ENCODE measurements around the gene UNC13B.
"Not testable (repeated sequence)": the region's sequence is repeated elsewhere in the genome, so short reads cannot be mapped to it uniquely, and the experiment has no call there.

Gene UNC13B

DNA sequence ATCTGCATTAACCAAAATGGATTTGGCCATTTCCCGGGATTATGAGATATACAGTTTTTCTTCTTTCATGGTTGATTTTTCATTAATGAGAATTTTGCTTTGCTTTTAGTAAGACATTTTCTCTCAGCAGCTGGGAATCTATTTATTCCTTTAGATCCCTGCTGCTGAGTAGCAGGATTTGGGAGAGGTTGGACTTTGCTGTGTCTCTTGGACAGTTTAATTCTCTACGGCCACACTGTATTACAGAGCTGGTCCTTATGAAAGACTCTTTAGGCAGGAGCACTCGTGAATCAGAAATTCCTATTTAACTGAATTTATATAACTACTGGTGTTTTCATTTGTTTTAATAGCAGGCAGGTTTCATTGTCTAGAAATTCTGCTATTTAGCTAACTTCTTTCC, 1.6 kb downstream of the UNC13B start:
- DNase-seq (ENCODE audit: low read depth in 2 of 2) = no peak

DNA sequence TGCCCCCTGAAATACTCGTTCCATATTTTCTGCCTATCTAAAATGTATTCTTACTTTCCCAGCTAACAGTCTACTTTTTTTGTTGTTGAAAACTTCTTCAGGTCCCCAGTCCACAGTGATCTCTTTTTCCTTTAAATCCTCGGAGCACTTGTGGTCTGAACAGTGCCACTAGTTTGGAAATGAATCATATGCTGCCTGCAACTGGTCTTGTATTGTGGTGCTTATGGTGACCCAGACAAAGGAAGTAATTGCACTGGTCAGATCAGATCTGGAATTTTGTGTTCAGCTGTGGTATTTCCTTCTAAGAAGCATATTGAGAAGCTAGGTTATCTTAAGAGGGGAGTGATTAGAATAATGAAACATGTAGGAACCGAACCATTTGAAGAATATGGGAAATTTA, 2.9 kb downstream of the UNC13B start:
- DNase-seq (ENCODE audit: low read depth in 2 of 2) = no peak

DNA sequence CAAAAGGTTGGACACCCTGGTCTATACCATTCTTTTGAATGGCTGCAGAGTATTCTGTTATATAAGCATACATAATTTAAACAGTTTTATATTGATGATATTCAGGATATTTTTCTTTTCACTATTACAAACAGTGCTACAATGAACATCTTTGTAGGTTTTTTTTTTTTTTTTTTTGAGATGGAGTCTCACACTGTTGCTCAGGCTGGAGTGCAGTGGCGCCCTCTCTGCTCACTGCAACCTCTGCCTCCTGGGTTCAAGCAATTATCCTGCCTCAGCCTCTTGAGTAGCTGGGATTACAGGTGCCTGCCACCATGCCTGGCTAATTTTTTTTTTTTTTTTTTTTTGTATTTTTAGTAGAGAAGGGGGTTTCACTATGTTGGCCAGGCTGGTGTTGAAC, 5.6 kb downstream of the UNC13B start:
- DNase-seq (ENCODE audit: low read depth in 2 of 2) = not testable (repeated sequence)

DNA sequence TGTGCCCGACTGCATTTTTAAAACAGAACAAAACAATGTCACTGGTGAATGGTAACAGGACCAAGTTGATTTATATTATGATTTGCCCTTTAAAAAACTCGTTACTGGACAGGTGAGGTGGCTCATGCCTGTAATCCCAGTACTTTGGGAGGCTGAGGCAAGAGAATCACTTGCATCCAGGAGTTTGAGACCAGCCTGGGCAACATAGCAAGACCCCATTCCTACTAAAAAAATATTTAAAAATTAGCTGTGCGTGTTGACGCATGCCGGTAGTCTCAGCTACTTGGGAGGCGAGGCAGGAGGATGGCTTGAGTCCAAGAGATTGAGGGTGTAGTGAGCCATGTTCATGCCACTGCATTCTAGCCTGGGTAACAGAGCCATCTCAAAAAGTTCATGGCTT, 7.2 kb downstream of the UNC13B start:
- DNase-seq (ENCODE audit: low read depth in 2 of 2) = no peak

DNA sequence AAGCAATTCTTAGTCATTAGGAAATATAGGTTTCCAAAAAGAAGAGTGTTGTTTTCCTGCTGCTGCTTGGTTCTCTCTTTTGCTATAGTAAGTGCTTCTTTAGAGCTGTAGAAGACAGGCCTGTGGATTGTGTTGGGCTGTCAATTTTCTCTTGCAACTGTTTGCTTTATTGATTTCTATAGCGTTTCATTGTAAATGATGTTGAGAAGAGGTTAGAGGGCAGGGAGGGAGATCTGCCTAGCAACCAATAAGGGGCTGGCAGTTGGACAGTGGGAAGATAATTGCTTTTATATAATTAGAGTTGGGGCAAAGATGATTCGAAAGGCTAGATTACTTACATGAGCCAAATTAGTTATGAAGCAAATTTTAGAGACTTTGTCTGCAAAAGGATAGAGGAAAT, 11.1 kb downstream of the UNC13B start:
- no peak for DNase-seq (ENCODE audit: low read depth in 2 of 2)

DNA sequence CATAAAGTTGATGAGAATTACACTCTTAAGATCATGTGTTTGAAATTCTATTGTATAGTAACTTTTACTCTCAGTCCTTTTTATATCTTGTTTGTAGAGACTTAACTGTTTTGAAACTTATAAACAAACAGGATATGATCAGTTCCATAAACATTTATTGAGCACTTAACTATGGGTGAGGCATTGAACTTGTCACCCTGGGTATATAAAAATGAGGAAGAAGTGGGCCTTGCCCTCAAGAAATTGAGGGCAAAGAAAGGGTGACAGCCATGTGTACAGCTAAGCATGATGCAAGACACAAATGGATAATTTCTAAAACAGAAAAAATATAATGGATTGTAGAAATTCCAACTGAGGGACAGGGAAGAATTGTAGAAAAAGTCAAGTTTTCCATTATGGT, 15.7 kb downstream of the UNC13B start:
- no peak for DNase-seq (ENCODE audit: low read depth in 2 of 2)

DNA sequence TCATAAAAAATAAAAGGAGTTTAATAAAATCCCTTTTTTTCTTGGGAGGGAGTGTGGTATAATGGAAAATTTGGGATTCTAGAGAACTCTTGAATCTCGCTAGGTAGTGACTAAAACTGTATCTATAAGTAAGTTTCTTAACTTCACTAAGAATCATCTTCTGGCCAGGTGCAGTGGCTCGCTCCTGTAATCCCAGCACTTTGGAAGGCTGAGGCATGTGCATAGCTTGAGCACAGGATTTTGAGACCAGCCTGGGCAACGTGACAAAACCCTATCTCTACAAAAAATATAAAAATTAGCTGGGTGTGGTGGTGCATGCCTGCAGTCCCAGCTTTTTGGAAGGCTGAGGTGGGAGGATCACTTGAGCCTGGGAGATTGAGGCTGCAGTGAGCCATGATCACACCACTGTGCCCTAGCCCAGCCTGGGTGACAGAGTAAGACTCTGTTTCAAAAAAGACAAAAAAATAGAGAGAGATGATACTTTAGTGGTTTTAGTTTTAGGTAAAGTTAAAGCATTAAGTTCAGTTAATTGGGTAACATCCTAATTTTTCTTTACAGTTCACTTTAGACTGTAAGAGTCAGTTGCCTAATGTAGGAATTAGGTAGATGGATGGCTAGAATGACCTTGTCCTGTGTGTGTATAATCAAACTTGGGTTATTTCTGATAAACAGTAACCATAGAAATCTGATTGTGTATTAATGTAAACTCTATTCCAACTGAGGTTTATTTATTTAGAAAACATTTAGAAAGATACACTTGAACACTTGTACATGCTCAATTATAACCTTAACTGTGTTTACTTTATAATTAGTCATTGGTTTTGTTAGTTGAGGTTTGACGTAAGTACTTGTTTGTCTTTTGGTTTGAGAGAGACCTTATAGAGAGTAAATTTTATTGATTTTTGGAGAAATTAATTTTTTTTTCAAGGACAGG, 17.8 kb downstream of the UNC13B start:
- no peak for DNase-seq (ENCODE audit: low read depth in 2 of 2)

DNA sequence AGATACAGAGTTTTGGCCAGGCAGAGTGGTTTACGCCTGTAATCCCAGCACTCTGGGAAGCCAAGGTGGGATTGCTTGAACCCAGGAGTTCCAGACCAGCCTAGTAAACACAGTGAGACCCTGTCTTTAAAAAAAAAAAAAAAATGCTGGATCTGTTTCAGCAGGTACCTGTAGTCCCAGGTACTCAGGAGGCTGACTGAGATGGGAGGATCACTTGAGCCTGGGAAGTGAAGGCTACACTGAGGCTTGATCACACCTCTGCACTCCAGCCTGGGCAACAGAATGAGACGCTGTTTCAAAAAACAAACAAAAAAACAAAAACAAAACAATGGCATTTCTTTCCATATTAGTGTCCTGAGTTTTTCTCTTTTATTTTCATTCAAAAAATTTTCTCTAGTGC, 19.0 kb downstream of the UNC13B start:
- DNase-seq (ENCODE audit: low read depth in 2 of 2) = no peak

DNA sequence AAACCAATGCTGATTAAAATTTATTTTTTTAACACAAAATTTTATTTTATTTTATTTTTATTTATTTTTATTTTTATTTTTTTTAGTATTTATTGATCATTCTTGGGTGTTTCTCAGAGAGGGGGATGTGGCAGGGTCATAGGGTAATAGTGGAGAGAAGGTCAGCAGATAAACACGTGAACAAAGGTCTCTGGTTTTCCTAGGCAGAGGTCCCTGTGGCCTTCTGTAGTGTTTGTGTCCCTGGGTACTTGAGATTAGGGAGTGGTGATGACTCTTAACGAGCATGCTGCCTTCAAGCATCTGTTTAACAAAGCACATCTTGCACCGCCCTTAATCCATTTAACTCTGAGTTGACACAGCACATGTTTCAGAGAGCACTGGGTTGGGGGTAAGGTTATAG, 20.6 kb downstream of the UNC13B start:
- DNase-seq (ENCODE audit: low read depth in 2 of 2) = not testable (repeated sequence)

DNA sequence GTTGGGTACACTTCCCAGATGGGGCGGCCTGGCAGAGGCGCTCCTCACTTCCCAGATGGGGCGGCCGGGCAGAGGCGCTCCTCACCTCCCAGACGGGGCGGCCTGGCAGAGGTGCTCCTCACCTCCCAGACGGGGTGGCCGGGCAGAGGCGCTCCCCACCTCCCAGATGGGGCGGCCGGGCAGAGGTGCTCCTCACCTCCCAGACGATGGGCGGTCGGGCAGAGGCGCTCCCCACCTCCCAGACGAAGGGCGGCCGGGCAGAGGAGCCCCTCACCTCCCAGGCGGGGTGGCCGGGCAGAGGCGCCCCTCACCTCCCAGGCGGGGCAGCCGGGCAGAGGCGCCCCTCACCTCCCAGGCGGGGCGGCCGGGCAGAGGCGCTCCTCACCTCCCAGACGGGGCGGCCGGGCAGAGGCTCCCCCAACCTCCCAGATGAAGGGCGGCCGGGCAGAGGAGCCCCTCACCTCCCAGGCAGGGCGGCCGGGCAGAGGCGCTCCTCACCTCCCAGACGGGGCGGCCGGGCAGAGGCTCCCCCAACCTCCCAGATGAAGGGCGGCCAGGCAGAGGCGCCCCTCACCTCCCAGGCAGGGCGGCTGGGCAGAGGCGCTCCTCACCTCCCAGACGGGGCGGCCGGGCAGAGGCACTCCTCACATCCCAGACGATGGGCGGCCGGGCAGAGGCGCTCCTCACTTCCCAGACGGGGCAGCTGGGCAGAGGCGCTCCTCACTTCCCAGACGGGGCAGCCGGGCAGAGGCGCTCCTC, 21.4 kb downstream of the UNC13B start:
- DNase-seq (ENCODE audit: low read depth in 2 of 2) = not testable (repeated sequence)

DNA sequence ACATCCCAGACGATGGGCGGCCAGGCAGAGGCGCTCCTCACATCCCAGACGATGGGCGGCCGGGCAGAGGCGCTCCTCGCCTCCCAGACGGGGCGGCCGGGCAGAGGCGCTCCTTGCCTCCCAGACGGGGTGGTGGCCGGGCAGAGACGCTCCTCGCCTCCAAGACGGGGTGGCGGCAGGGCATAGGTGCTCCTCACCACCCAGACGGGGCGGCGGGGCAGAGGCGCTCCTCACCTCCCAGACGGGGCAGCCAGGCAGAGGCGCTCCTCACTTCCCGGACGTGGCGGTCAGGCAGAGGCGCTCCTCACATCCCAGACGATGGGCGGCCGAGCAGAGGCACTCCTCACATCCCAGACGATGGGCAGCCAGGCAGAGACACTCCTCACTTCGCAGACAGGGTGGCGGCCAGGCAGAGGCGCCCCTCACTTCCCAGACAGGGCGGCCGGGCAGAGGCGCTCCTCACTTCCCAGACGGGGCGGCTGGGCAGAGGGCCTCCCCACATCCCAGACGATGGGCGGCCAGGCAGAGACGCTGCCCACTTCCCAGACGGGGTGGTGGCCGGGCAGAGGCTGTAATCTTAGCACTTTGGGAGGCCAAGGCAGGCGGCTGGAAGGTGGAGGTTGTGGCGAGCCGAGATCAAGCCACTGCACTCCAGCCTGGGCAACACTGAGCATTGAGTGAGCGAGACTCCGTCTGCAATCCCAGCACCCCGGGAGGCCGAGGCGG, 22.1 kb downstream of the UNC13B start:
- not testable (repeated sequence) for DNase-seq (ENCODE audit: low read depth in 2 of 2)

DNA sequence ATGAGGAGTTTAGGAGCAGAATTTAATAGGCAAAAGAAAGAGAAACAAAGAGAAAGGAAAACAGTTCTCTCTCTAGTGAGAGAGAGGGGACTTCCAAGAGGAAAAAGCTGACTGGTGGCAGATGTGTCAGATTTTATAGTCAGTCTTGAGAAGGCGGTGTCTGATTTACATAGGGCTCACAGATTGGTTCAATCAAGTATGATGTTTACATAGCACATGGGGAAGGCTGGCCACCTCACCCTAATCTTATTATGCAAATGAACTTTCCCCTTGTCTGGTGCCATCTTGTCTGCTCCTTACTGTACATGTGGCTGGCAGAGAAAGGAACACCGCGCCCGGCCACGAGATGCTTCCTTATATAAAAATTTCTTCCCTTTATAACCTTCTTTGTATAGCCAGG, 24.7 kb downstream of the UNC13B start:
- no peak for DNase-seq (ENCODE audit: low read depth in 2 of 2)

DNA sequence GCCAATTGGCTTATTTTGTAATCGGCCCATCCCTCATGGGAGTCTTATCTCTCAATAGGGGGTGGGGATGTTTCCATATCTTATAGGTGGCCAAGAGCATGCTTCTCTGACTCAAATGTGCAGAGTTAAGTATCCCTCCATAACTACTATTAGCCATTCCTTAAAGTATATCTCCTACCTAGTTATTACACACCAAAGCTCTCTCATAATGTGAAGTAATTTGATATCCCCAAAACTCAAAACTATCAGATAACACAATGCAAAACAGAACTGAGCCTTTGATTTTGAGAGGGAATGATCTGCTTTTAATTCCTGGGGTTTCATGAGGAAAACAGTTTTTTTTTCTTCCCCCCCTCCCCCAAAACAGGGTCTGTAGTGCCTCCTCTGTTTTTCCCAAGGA, 28.4 kb downstream of the UNC13B start:
- DNase-seq (ENCODE audit: low read depth in 2 of 2) = no peak

DNA sequence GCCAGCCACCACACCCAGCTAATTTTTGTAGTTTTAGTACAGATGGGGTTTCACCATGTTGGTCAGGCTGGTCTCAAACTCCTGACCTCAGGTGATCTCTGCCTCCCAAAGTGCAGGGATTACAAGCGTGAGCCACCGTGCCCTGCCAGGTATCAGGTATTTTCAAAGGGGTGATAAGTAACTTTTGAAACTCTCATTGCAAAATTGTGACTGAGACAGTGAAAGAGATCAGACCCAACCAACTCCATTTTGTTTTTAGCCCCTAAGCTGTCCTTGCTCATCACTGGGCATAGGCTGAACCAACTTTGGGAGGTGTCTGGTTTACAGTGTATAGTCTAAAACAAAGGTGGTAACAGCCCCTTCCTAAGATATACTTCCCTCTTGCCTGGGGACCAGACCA, 29.3 kb downstream of the UNC13B start:
- no peak for DNase-seq (ENCODE audit: low read depth in 2 of 2)

DNA sequence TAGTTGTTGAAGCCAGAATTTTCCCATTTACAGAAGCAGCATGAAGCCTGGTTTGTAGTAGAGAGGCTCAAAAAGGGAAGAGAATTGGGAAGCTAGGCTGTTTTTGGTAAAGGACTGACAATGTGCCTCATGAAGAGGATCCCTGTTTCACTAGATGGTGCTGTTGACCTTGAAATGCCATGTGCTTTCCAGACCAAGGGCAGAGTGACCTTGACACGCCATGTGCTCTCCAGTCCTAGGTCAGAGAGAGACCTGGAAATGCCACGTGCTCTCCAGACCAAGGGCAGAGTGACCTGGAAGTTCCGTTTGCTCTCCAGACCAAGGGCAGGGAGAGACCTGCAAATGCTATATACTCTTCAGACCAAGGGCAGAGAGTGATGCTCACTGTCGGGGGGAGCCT, 32.0 kb downstream of the UNC13B start:
- DNase-seq (ENCODE audit: low read depth in 2 of 2) = no peak

DNA sequence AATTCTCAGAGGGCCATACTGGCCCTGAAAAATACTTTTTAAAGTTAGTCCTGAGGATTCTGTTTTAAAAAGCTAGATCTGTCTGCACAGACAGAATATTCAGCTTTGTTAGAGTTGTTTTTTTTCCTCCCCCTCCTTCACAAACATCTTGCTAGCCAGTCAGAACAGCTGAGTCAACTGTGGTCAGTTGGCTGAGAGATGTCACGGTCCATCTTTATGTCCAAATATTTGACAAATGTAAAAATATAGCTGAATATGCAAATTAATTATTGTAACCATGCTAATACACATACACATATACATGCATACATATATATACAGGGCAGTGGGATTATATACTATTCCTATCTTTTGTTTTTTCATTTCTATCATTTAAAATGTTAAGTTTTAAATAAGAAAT, 33.9 kb downstream of the UNC13B start:
- no peak for DNase-seq (ENCODE audit: low read depth in 2 of 2)

DNA sequence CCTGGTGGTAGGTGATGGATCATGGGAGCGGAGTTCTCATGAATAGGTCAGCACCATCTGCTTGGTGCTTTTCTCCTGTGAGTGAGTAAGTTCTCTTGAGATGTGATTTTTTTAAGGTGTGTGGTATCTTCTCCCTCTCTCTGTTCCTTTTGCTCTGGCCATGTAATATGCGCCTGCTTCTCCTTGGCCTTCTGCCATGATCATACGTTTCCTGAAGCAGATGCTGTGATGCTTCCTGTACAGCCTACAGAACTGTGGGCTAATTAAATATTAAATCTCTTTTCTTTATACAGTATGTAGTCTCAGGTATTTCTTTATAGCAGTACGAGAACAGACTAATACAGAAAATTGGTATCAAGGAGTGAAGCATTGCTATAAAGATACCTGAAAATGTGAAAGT, 36.4 kb downstream of the UNC13B start:
- no peak for DNase-seq (ENCODE audit: low read depth in 2 of 2)

DNA sequence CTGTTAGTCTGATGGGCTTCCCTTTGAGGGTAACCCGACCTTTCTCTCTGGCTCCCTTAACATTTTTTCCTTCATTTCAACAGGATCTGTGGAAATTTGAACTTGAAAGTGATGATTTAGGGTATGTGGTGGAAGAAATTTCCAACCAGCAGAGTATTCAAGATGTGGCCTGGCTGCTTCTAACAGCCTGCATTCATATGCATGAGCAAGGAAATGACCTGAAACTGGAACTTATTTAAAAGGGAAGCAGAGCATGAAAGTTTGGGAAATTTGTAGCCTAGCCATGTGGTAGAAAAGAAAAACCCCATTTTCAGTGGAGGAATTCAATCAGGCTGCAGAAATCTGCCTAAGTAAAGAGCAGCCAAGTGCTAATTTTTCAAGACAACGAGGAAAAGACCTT, 41.7 kb downstream of the UNC13B start:
- no peak for DNase-seq (ENCODE audit: low read depth in 2 of 2)

DNA sequence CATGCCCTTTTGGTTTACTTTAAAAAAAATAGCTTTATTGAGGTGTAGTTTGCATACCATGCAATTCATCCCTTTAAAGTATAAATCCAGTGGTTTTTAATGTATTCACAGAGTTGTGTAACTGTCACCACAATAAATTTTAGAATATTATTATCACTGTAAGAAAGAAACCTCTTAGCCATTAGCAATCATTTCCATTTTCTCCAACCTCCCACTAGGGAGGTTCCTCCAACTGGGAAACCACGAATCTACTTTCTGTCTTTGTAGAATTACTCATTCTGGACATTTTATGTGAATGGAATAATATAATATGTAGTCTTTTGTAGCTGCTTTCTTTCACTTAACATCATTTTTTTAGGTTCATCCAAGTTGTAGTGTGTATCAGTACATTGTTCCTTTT, 43.5 kb downstream of the UNC13B start:
- no peak for DNase-seq (ENCODE audit: low read depth in 2 of 2)

DNA sequence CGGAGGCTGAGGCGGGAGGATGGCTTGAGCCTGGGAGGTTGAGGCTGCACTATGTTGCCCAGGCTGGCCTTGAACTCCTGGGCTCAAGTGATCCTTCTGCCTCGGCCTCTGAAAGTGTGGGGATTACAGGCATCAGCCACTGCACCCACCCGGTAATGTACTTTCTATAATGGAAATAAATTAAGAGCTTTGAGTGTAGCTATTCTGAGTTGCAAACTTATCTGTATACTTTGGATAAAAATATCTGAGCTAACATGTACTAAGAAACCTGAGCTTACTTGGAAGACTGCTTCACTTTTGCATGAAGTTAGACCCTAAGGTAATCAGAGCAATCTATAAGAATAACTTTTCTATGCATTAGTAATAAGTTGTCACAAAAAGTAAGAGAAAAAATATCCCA, 50.0 kb downstream of the UNC13B start:
- no peak for DNase-seq (ENCODE audit: low read depth in 2 of 2)

DNA sequence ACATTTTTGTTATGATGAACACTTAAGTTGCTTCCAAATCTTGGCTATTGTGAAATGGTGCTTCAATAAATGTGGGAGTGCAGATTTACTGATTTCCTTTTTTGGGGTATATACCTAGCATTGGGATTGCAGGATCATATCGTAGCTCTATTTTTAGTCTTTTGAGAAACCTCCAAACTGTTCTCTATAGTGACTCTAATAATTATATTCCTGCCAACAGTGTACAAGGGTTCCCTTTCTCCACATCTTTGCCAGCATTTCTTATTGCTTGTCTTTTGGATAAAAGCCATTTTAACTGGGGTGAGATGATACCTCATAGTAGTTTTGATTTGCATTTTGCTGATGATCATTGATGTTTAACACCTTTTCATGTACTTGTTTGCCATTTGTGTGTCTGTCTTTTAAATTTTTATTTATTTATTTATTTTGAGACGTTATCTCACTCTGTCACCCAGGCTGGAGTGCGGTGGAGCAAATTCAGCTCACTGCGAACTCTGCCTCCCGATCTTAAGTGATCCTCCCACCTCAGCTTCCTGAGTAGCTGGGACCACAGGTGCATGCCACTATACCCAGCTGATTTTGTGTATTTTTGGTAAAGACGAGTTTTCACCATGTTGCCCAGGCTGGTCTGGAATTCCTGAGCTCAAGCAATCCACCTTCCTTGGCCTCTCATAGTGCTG, 59.0 kb downstream of the UNC13B start:
- DNase-seq (ENCODE audit: low read depth in 2 of 2) = no peak

DNA sequence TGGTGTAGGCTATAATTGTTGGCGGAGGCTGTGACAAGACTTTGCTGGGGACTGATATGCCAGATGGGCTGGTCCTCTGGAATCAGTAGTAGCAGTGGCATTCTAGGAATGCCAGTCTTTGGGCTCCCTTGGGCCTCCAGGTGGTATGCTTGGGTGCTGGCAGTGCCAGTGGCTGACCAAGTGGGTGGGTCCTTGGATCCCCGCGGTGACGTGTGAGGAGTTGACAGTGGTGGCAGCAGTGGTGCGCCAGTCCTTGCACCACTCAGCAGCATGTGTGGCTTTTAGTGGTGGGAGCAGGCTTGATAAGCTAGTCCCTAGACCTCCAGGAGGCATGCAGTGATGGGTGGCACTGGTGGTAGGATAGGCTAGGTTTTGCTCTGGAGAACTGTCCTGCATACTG, 63.9 kb downstream of the UNC13B start:
- no peak for DNase-seq (ENCODE audit: low read depth in 2 of 2)

Data from stimulated activated CD4-positive, alpha-beta T cell treated with anti-CD3 and anti-CD28 coated beads, Interleukin-12 subunit alpha, Interleukin-12 subunit beta, amount 100 ng/mL, for 24 hours (primary cell).